GM20000 (cell line): ENCODE results near the gene BCAP29.

ENCODE experiments used
- DNase-seq: peaks from one replicate; pipeline ENCODE4 v3.0.0; 2012; ENCODE audit warnings: low spot score
- TF ChIP-seq, protein P1 (sequence below): IDR thresholded peaks from 2 replicates; pipeline ENCODE4 v1.5.1; 2012; ENCODE audit warnings: mild to moderate bottlenecking, control low read depth; ENCODE audit errors: extremely low read depth, missing control alignments

The BCAP29 gene

DNA sequence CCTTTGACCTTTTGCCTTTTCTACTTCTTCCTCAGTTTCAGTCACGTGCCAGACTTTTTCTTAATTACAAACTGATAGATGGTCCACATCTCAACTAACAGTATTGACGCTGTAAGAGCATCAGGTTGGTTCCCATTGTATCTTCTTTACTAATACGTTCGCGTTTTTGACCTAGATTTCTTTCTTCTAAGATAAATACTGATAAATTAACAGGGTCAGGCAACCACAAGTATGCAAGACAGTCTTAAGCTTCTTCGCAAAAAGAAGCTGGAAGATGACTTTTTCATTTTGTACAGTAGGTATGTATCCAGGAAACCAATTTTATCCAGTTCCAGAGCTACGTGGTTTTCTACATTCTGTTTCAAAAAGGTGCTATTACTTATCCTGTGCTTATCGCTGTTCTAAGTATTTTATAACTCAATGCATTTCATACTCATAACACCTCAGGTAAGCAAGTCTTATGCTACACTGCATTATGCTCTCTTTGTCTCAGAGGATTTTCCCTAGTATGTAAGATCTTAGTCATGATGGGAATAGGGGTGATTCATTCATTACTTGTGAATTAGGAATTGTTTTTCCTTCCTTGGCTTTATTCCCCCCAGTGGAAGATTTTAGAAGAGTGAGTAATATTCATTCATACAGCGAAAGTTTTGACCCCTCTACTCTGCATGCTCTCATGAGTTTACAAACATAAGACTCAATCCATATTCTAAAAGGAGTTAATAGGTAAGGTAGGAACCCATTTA lies 15.3 kb upstream of the BCAP29 start:
- DNase-seq: no peak
- TF ChIP-seq, protein P1, sequence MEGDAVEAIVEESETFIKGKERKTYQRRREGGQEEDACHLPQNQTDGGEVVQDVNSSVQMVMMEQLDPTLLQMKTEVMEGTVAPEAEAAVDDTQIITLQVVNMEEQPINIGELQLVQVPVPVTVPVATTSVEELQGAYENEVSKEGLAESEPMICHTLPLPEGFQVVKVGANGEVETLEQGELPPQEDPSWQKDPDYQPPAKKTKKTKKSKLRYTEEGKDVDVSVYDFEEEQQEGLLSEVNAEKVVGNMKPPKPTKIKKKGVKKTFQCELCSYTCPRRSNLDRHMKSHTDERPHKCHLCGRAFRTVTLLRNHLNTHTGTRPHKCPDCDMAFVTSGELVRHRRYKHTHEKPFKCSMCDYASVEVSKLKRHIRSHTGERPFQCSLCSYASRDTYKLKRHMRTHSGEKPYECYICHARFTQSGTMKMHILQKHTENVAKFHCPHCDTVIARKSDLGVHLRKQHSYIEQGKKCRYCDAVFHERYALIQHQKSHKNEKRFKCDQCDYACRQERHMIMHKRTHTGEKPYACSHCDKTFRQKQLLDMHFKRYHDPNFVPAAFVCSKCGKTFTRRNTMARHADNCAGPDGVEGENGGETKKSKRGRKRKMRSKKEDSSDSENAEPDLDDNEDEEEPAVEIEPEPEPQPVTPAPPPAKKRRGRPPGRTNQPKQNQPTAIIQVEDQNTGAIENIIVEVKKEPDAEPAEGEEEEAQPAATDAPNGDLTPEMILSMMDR: no peak

DNA sequence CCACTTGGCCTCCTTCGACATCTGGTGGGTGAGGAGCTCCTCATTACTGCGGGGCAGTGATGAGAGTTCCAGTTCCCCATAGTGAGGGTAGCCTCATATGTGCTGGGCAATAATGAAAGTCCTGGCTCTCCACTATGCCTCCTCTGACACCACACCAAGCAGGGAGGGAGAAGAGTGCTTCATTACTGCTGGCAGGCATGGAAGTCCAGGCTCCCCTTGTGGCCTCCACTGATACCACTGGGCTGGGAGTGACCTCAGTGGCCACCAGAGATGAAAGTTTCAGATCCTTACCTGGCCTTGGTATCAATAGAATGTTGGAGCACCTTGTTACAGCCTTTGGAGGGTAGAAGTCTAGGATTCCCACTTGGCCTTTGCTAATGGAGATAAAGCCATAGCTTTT lies 9.7 kb upstream of the BCAP29 start:
- TF ChIP-seq, protein P1: no peak
- no peak for DNase-seq

DNA sequence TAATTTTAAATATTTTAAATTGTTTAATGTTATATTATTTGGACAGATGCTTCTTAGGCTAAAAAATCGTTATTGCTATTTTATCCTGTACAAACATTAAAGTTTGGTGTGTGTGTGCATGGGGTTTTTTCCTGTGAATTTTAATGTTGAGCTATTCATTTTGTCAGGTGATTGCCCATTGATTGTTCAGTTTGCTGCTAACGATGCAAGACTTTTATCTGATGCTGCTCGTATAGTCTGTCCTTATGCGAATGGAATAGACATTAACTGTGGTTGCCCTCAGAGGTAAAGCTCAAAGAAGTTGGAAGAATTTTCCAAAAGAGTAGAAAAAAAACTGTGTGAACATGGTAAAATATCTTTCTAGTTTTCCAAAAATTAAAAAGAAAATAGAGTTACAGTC lies 6.5 kb upstream of the BCAP29 start:
- no peak for DNase-seq
- TF ChIP-seq, protein P1: no peak

DNA sequence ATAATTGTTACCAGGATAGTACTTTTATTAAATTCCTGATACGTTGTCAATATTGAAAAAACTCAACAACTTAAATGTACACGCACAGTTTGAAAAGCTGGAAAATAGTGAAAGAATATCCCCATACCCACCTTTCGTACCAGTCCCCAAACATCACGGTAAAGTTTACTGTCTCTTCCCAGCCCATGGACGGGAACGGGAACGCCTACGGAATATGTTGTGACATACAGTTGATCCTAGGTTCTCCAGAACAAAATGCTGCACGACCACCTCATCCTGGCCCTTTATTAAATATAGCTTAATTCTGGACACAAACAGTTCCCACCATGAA lies 527 bp upstream of the BCAP29 start:
- no peak for DNase-seq
- TF ChIP-seq, protein P1: no peak

DNA sequence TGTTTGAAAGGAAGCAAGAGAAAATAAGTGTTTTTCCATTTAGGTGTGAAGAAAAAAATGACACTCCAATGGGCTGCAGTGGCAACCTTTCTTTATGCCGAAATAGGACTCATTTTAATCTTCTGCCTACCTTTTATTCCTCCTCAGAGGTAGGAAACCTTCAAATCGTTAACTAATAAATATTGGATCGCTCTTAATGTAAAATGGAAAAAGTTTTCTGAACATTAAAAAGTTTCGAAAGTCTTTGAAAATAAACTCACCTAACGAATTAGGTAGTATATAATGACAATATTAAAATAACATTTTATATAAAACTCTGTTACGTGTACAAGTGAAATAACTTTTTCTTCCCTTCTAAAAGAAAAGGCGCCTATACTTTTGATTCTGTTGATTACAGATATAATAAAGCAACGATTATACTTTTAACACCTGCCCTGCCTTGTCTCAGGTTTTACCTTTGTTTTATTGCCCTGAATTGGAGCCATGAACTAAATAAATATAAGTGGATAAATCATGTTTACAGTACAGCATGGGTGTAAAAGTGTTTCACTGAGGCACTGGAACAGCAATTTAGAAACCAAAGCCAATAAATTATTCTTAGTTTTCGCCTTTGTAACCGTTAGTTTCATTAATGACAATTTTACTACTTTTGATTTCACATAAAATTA lies 804 bp downstream of the BCAP29 start:
- DNase-seq: no peak
- TF ChIP-seq, protein P1: no peak

DNA sequence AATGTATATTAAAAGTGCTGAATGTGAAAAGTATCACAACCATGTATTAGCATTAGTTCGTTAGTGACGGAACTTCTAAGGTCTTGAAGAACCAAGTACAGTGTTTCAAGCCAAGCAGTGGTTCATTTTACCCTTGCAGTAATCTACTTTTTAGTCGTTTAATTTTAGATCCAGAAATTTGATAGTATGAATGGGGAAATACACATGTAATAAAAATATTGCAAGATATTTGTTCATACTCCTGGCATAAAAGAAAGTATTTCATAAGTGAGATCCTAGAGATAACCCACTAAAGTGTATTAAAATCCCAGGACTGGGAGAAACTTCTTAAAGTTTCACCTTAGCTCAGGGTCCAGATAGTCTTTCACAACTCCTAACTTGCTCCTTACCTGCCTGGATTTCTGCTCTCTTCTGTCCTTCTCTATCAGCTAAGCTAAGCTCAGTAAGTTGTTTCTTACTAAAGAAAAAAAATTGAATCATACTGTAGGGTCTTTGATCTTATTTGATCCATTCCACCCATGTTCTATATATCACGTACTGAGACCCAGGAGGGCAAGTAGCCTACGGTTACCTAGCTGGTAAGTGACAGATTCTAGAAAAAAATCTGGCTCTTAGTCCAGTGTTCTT lies 1.5 kb downstream of the BCAP29 start:
- TF ChIP-seq, protein P1: no peak
- DNase-seq: no peak

DNA sequence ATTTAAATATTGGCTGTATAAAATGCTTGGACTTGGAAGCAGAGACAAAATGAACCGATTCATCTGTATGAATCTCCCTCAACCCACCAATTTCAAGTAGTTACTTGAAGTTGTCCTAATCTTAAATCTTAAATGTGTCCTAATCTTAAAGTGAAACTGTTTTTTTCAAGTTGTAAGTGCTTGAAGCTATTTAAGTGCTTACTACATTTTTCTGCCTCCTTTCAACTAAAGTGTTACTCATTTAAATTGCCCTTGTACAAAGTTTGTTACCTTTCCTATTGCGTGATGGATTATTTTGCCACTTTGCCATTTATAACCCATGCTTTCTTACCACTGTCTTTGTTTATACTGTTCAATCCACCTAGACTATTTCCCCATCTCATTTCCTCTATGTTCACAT lies 2.8 kb downstream of the BCAP29 start:
- TF ChIP-seq, protein P1: no peak
- no peak for DNase-seq
